B cell (primary cell): ENCODE data around the gene SNAPC1. TPM values are rescaled to one million over a fixed set of nuclear protein-coding genes. Genes with fewer than 3 reads are reported as not detected.

Experiments used
- ATAC-seq: fragments of 200-7000 bp; cut with Tn5 transposase; one replicate; pipeline ENCODE4 v1.10.0; 2021; ENCODE audit warnings: low read depth, mild to moderate bottlenecking, moderate number of reproducible peaks, moderate library complexity
- CTCF ChIA-PET: fragments of 350-600 bp; sonication (Branson Sonifier 250); formaldehyde crosslinking; loops from one replicate; lab custom pipeline; 2021; ENCODE audit warnings: antibody characterized with exemption, inconsistent platforms; lab: Charles Lee
- POLR2A ChIA-PET: fragments of 350-600 bp; sonication (Branson Sonifier 250); formaldehyde crosslinking; loops from one replicate; lab custom pipeline; 2021; ENCODE audit warnings: antibody characterized with exemption; lab: Charles Lee
- DNase-seq: peaks from one replicate; pipeline ENCODE4 v3.0.0; 2013
- H2AFZ ChIP-seq: 2 replicates; pipeline ENCODE4 v1.6.1; 2012; ENCODE audit warnings: mild to moderate bottlenecking, low read depth, low read length; ENCODE audit not compliant: insufficient read depth, poor library complexity, severe bottlenecking
- H3K27ac ChIP-seq, 2 donors: 1 replicate in 1 of 2; 2 replicates in 1 of 2; pipeline ENCODE4 v1.5.1; 2012 to 2013; ENCODE audit warnings: low read length in 2 of 2, mild to moderate bottlenecking in 2 of 2, moderate library complexity in 1 of 2
- H3K27me3 ChIP-seq, 4 experiments: fragments of 200-600 bp in 1 of 4; sonication (generic) in 1 of 4; replicated peaks in 1 of 4; 1 replicate in 2 of 4; 2 replicates in 2 of 4; pipeline versions ENCODE4 v1.6.1 to v1.7.0; 2013 to 2016; ENCODE audit warnings: low read length in 3 of 4, mild to moderate bottlenecking in 2 of 4, mixed read lengths in 1 of 4, moderate library complexity in 1 of 4; ENCODE audit not compliant: insufficient read depth in 4 of 4, control insufficient read depth in 3 of 4; ENCODE audit errors: control extremely low read depth in 1 of 4
- H3K36me3 ChIP-seq, 2 experiments: replicated peaks in 1 of 2; 1 replicate in 1 of 2; 2 replicates in 1 of 2; pipeline versions ENCODE4 v1.6.1 to v1.7.1; 2013; ENCODE audit warnings: low read length in 1 of 2; ENCODE audit not compliant: insufficient read depth in 2 of 2, control insufficient read depth in 1 of 2; ENCODE audit errors: control extremely low read depth in 1 of 2, extremely low read depth in 1 of 2
- H3K4me1 ChIP-seq, 2 donors: fragments of 200-600 bp in 1 of 2; sonication (generic) in 1 of 2; 1 replicate in 1 of 2; 2 replicates in 1 of 2; pipeline versions ENCODE4 v1.5.1 to v1.6.1; 2013 to 2017; ENCODE audit warnings: low read length in 2 of 2; ENCODE audit not compliant: control insufficient read depth in 2 of 2, insufficient read depth in 2 of 2
- H3K4me2 ChIP-seq: replicated peaks from 2 replicates; pipeline ENCODE3; 2012; ENCODE audit warnings: mild to moderate bottlenecking, low read depth, low read length; ENCODE audit not compliant: poor library complexity, severe bottlenecking
- H3K4me3 ChIP-seq, 5 experiments: fragments of 200-600 bp in 1 of 5; sonication (generic) in 1 of 5; 1 replicate in 3 of 5; 2 replicates in 2 of 5; pipeline versions ENCODE4 v1.5.1 to v1.7.0; 2011 to 2016; ENCODE audit warnings: low read length in 4 of 5, mild to moderate bottlenecking in 4 of 5, low read depth in 2 of 5, control low read depth in 1 of 5, moderate library complexity in 1 of 5; ENCODE audit not compliant: insufficient read depth in 1 of 5; ENCODE audit errors: control extremely low read depth in 1 of 5, extremely low read depth in 1 of 5
- H3K79me2 ChIP-seq: fragments of 200-600 bp; sonication (generic); one replicate; pipeline ENCODE4 v1.6.0; 2016; ENCODE audit warnings: low read length; ENCODE audit not compliant: control insufficient read depth, insufficient read depth
- H3K9ac ChIP-seq: fragments of 200-600 bp; sonication (generic); 2 replicates; pipeline ENCODE4 v1.6.1; 2017; ENCODE audit warnings: mild to moderate bottlenecking, low read length, moderate library complexity
- H3K9me3 ChIP-seq, 3 donors: one replicate each; pipeline versions ENCODE4 v1.6.1 to v1.7.1; 2013; ENCODE audit warnings: low read length in 2 of 3; ENCODE audit not compliant: control insufficient read depth in 2 of 3, insufficient read depth in 1 of 3; ENCODE audit errors: control extremely low read depth in 1 of 3
- H4K20me1 ChIP-seq: 2 replicates; pipeline ENCODE4 v1.6.0; 2012; ENCODE audit warnings: mild to moderate bottlenecking, low read length; ENCODE audit not compliant: insufficient read depth, control insufficient read depth, poor library complexity, severe bottlenecking
- H3K27ac Mint-ChIP-seq: one replicate; pipeline ENCODE4 v1.8.0; 2021; ENCODE audit warnings: mixed read lengths
- H3K27me3 Mint-ChIP-seq: one replicate; pipeline ENCODE4 v1.8.0; 2021; ENCODE audit warnings: mixed read lengths
- H3K4me1 Mint-ChIP-seq: one replicate; pipeline ENCODE4 v1.8.0; 2021; ENCODE audit warnings: mixed read lengths
- H3K4me3 Mint-ChIP-seq: one replicate; pipeline ENCODE4 v1.8.0; 2021; ENCODE audit warnings: mixed read lengths
- H3K9me3 Mint-ChIP-seq: one replicate; pipeline ENCODE4 v1.8.0; 2022; ENCODE audit warnings: mixed read lengths; ENCODE audit not compliant: insufficient read depth
- CTCF ChIP-seq: fragments of 200-600 bp; IDR thresholded peaks from one replicate; pipeline ENCODE4 v1.8.0; 2022; ENCODE audit warnings: antibody characterized with exemption, mild to moderate bottlenecking
- EZH2 ChIP-seq: IDR thresholded peaks from 2 replicates; pipeline ENCODE4 v1.6.1; 2012; ENCODE audit warnings: borderline replicate concordance, low read depth, mild to moderate bottlenecking, moderate library complexity, low read length; ENCODE audit not compliant: insufficient read depth, poor library complexity, severe bottlenecking
- WGBS: methylation state at CpG from one replicate; pipeline ENCODE4 v1.1.5; 2013; ENCODE audit warnings: missing lambda C conversion rate; ENCODE audit not compliant: insufficient coverage; 5-methylcytosine and 5-hydroxymethylcytosine counted together
- intact Hi-C: fragments of 100-400 bp; cut with micrococcal nuclease; formaldehyde crosslinking; loops from one replicate; pipeline ENCODE4 v1.10.0; 2022
- polyA plus RNA-seq: library from polyadenylated mRNA; depleted of rRNA; stranded (reverse); fragments of >200 nt; gene quantifications from 2 replicates; pipeline ENCODE4 v1.2.3, GENCODE V29; 2012
- total RNA-seq, 2 donors: library from RNA; stranded (reverse); fragments of 120-200 nt in 1 of 2; gene quantifications; 1 replicate in 1 of 2; 2 replicates in 1 of 2; pipeline versions ENCODE4 v1.2.3 to v1.2.4, GENCODE V29; 2013 to 2022

SNAPC1 gene
- total and polyA plus RNA-seq, 2 donors (not counting 1 experiment from before 2014, with no cell fraction given): 2.6 to 7.1 TPM

GRCh38 chr14:61811882-61812346 is 49.7 kb downstream of the SNAPC1 start:
- ATAC-seq: no peak
- Mint-ChIP-seq H3K9me3 (no peaks in the 10 kb centered on the region), H3K27me3 (peaks cover 48% of the 10 kb centered on the region), H3K27ac (no peak overlapping the region), H3K4me1 (peaks cover 11% of the 10 kb centered on the region), H3K4me3 (peak overlapping the region; percentile 84)
- no peak overlapping the region for H3K4me3 ChIP-seq
- H4K20me1 ChIP-seq: no peaks in the 10 kb centered on the region
- peak overlapping the region; percentile 73 for H3K4me2 ChIP-seq
- no peak overlapping the region for H2AFZ ChIP-seq
- H3K27me3 ChIP-seq: peaks cover 0 to 37% (median 33%) of the 10 kb centered on the region in 4 experiments
- H3K79me2 ChIP-seq: no peaks in the 10 kb centered on the region
- POLR2A ChIA-PET: interaction anchor here (0.6 kb wide), 1 partner anchor 78 kb away, joined by 5 read pairs; no protein-coding TSS in a partner anchor
- H3K4me1 ChIP-seq: peaks cover 6 to 7% of the 10 kb centered on the region in 2 donors
- DNase-seq: no peak
- WGBS: 91% methylated on average over 10 of the region's 15 CpGs
- TF ChIP-seq CTCF (no peak), EZH2 (no peak)
- peaks cover 0 to 6% (median 0%) of the 10 kb centered on the region in 3 donors for H3K9me3 ChIP-seq
- no peak overlapping the region for H3K27ac ChIP-seq
- intact Hi-C loops: no loop called here
- CTCF ChIA-PET: no interaction called here
- no peaks in the 10 kb centered on the region for H3K36me3 ChIP-seq
- no peak overlapping the region for H3K9ac ChIP-seq

GRCh38 chr14:61812347-61813095 is 50.3 kb downstream of the SNAPC1 start, which contains the start of gene SYT16:
Gene SYT16 (plus strand): TSS chr14:61812703.
- intact Hi-C loops: no loop called here
- Mint-ChIP-seq H3K9me3 (no peaks in the 10 kb centered on the region), H3K4me3 (peak within 1 kb of the TSS; percentile 84), H3K4me1 (peaks cover 11% of the 10 kb centered on the region), H3K27ac (no peak within 1 kb of the TSS), H3K27me3 (peaks cover 50% of the 10 kb centered on the region)
- no peaks in the 10 kb centered on the region for H3K36me3 ChIP-seq
- H3K9me3 ChIP-seq: peaks cover 0 to 6% (median 0%) of the 10 kb centered on the region in 3 donors
- peak; percentile 14 for ATAC-seq
- ChIA-PET POLR2A (interaction anchor here (0.6 kb wide), 1 partner anchor 77 kb away, joined by 5 read pairs; no protein-coding TSS in a partner anchor), CTCF (interaction anchor here (2.9 kb wide), 1 partner anchor 25 kb away, joined by 14 read pairs; no protein-coding TSS in a partner anchor)
- no peak for TF ChIP-seq CTCF
- TF ChIP-seq EZH2: no peak
- no peak within 1 kb of the TSS for H3K27ac ChIP-seq
- H3K4me2 ChIP-seq: peak within 1 kb of the TSS; percentile 73
- whole genome bisulfite sequencing: 5% methylated on average over 94 of the region's 95 CpGs
- H3K4me1 ChIP-seq: peaks cover 6 to 7% of the 10 kb centered on the region in 2 donors
- peak; percentile 36 for DNase-seq
- peaks cover 0 to 37% (median 33%) of the 10 kb centered on the region in 4 experiments for H3K27me3 ChIP-seq
- H3K79me2 ChIP-seq: no peaks in the 10 kb centered on the region
- no peaks in the 10 kb centered on the region for H4K20me1 ChIP-seq
- peak within 1 kb of the TSS in 4 of 5 experiments; percentile 13 to 41 (median 36) for H3K4me3 ChIP-seq
- peak within 1 kb of the TSS; percentile 65 for H2AFZ ChIP-seq
- H3K9ac ChIP-seq: peak within 1 kb of the TSS; percentile 32
